Measurements from ENCODE around the gene C18orf63. TPM values are rescaled to one million over a fixed set of nuclear protein-coding genes. Genes with fewer than 3 reads are reported as not detected.
"Not testable (repeated sequence)": the region's sequence is repeated elsewhere in the genome, so short reads cannot be mapped to it uniquely, and the experiment has no call there.

C18orf63 gene
- total RNA-seq, 2 donors from 2014 or later = not detected

DNA sequence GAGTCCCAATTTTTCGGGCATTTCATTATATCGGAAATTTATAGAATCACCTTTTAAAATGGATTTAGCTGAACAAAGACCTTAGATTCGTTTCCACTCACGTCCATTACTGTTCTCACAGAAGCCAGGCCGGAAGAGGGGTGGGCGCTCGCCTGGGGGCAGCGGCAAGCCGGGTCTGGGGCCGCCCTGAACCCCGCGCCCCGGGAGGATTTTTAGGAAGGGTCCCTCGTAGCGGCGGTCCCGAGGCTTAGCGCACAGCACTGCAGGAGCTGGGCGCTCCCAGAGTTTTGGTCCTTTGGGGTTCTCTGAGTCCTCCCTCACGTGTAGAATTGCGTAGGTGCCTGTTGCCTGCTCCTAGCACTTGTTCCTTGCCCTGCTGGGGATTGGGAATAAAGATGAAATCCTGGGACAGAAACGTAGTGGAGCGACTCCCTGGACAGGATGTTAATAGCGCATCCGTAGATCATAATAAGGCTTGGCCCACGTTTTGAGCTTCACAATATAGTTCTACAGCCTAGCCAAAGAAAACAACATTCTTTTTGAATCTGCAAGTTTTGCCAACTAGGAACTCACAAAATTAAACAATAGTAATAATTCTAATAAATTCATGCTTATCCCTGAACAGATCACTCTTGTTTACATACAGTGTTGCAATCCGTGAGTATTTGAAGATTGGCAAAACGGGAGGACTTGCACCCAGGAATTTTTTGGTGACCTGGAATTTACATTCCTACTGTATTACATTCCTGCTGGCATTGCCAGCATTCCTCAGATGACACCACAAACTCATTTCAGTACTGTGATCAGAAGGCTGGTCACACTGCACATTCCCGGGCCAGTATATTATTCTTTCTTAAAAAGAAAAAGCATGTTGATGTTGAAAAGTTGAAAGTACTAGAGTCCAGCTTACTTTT, 875 bp downstream of the C18orf63 start:
- DNase-seq (ENCODE audit: low spot score) = no peak
- Histone ChIP-seq H3K27ac (no peak overlapping the region), H3K27me3 (no peaks in the 10 kb centered on the region)

GRCh38 chr18:74326231-74326630, 10.6 kb downstream of the C18orf63 start:
- Histone ChIP-seq H3K36me3 (no peaks in the 10 kb centered on the region), H3K27ac (no peak overlapping the region), H3K9me3 (no peaks in the 10 kb centered on the region), H3K4me1 (no peaks in the 10 kb centered on the region), H3K27me3 (no peaks in the 10 kb centered on the region), H3K4me3 (no peak overlapping the region)
- TF ChIP-seq, protein P1, sequence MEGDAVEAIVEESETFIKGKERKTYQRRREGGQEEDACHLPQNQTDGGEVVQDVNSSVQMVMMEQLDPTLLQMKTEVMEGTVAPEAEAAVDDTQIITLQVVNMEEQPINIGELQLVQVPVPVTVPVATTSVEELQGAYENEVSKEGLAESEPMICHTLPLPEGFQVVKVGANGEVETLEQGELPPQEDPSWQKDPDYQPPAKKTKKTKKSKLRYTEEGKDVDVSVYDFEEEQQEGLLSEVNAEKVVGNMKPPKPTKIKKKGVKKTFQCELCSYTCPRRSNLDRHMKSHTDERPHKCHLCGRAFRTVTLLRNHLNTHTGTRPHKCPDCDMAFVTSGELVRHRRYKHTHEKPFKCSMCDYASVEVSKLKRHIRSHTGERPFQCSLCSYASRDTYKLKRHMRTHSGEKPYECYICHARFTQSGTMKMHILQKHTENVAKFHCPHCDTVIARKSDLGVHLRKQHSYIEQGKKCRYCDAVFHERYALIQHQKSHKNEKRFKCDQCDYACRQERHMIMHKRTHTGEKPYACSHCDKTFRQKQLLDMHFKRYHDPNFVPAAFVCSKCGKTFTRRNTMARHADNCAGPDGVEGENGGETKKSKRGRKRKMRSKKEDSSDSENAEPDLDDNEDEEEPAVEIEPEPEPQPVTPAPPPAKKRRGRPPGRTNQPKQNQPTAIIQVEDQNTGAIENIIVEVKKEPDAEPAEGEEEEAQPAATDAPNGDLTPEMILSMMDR (IDR thresholded peaks at IDR 0.05) = no peak
- no peak for DNase-seq (ENCODE audit: low spot score)

More for the DNA sequence above, 875 bp downstream of the C18orf63 start:
- Histone ChIP-seq H3K4me3 (no peak overlapping the region), H3K9me3 (no peaks in the 10 kb centered on the region), H3K4me1 (peaks cover 0 to 2% of the 10 kb centered on the region in 2 donors), H3K36me3 (no peaks in the 10 kb centered on the region)
- TF ChIP-seq, protein P1 (IDR thresholded peaks at IDR 0.05) = no peak

DNA sequence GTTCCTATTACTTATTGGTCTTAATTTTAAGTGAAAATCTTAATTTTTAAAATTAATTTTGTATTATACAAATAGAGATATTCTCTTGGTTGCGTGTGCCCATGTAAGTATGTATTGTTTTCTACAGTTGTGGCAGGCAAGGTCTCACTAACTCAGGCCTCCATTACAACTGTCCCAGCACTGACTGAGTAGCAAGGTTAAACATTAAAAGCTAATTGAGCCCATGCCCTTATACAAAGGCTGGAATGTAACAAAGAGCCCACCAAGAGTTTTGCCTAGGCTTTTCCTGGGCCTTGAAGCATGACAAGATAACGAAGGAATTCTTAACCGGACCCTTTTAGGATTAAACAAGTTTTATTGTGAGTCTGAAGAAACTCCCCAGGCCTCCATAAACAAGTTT, 11.2 kb downstream of the C18orf63 start:
- H3K36me3 ChIP-seq; DNase-seq (ENCODE audit: low spot score); H3K27me3 ChIP-seq: not testable (repeated sequence)

DNA sequence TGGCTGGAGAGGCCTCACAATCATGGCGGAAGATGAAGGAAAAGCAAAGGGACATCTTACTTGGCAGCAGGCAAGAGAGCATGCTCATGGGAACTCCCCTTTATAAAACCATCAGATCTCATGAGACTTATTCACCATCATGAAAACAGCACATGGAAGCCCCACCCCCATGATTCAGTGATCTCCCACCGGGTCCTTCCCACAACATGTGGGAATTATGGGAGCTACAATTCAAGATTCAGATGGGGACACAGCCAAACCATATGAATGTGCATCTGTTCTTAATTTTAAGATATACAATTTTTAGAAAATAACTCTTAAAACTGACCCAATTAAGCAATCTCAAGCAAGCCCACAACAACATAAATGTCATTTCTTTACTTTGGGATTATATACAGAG, 12.6 kb downstream of the C18orf63 start:
- no peaks in the 10 kb centered on the region for H3K27me3 ChIP-seq
- DNase-seq (ENCODE audit: low spot score) = no peak
- TF ChIP-seq, protein P1 (IDR thresholded peaks at IDR 0.05) = no peak

More for the DNA sequence above, 11.2 kb downstream of the C18orf63 start:
- not testable (repeated sequence) for H3K4me3 ChIP-seq, H3K27ac ChIP-seq, H3K9me3 ChIP-seq, H3K4me1 ChIP-seq

GRCh38 chr18:74329688-74330205, 14.1 kb downstream of the C18orf63 start:
- H3K4me3 ChIP-seq = no peak overlapping the region
- no peaks in the 10 kb centered on the region for H3K9me3 ChIP-seq
- no peaks in the 10 kb centered on the region for H3K27me3 ChIP-seq
- TF ChIP-seq, protein P1 (IDR thresholded peaks at IDR 0.05) = no peak
- H3K4me1 ChIP-seq = no peaks in the 10 kb centered on the region
- H3K36me3 ChIP-seq = no peaks in the 10 kb centered on the region
- DNase-seq (ENCODE audit: low spot score) = no peak
- no peak overlapping the region for H3K27ac ChIP-seq

More for the DNA sequence above, 12.6 kb downstream of the C18orf63 start:
- H3K9me3 ChIP-seq = no peaks in the 10 kb centered on the region
- no peak overlapping the region for H3K27ac ChIP-seq
- H3K4me1 ChIP-seq = no peaks in the 10 kb centered on the region
- no peaks in the 10 kb centered on the region for H3K36me3 ChIP-seq
- H3K4me3 ChIP-seq = no peak overlapping the region

DNA sequence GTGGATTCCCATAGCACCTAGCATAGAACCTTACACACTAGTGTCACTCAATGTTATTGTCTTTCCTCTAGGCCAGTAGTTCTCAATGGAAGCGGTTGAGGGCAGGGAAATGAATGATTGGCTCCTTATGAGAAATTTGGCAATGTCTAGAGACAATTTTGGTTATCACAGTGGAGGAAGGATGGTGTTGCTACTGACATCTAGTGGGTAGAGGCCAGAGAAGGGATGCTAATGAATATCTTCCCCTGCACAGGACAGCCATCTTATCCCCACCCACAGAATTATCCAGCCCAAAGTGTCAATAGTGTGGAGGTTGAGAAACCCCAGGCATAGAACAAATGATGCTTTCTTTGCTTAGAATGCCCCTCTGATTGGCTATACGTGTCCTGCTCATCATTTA, 15.8 kb downstream of the C18orf63 start:
- Histone ChIP-seq H3K27ac (no peak overlapping the region), H3K27me3 (no peaks in the 10 kb centered on the region), H3K4me3 (no peak overlapping the region), H3K9me3 (no peaks in the 10 kb centered on the region), H3K4me1 (no peaks in the 10 kb centered on the region), H3K36me3 (no peaks in the 10 kb centered on the region)
- TF ChIP-seq, protein P1 (IDR thresholded peaks at IDR 0.05) = peak in 1 of 2 donors; percentile 58
- DNase-seq (ENCODE audit: low spot score) = no peak

All from right atrium auricular region (tissue), 2 donors.